Measurements from ENCODE around the gene MACROD2.

Gene MACROD2

DNA sequence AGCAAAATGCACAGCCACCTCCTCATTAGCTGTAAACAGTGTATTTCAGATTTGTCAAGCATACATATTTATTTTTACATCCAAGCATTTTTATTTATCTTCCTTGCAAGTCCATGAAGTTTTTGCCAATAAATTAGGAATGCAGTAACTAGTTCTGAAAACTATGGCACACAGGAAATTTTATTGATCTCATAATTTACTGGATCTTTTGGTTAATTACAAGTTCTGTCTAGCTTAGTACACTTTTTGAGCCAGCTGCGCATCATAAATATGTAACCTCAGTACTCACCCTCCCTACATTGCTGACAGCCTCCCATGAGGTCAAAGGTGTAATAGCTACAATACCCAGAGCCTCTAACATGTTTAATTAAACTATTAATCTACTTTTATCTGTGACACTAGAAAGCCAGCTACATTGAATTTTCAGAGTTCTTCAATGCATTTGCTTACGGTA is 1679.8 kb downstream of the MACROD2 start:
- DNase-seq = no peak

GRCh38 chr20:15675813-15676484 is 1680.6 kb downstream of the MACROD2 start:
- DNase-seq = no peak

GRCh38 chr20:15676815-15677214 is 1681.5 kb downstream of the MACROD2 start:
- DNase-seq = no peak

- no peak for DNase-seq
Measured at GRCh38 chr20:15682690-15683089, 1687.4 kb downstream of the MACROD2 start.

- no peak for DNase-seq
Measured at GRCh38 chr20:15692570-15692969, 1697.3 kb downstream of the MACROD2 start.

DNA sequence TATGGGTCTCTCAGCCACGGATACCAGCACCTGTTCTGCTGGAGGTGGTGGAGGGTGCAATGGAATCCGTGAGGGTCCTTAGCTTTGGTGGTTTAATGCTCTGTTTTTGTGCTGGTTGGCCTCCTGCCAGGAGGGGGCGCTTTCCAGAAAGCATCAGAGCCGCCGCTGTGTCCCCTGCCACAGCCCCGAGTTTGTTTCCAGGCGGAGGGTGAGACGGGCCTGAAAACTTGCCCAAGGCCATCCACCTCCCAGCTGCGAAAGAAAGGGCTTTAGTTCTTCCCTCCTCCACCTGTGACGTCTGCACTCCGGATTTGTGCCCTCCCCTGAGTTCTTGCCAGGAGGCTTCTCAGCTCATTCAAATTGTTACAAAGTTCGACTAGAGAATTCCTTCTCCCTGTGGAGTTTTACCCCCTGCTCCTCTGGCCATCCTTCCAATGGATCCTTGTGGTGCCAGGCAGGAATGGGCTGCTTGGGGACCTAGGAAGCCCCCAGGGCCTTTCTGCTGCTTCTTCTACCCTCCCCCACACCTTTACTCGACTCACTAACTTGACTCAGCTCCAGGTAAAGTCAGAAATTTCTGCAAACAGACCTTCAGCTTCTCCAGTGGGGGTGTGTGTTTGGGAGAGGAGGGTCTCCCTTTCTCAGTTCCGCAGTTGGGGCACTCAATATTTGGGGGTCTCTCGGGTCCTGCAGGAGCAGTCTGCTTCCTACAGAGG is 1704.3 kb downstream of the MACROD2 start:
- DNase-seq = no peak

DNA sequence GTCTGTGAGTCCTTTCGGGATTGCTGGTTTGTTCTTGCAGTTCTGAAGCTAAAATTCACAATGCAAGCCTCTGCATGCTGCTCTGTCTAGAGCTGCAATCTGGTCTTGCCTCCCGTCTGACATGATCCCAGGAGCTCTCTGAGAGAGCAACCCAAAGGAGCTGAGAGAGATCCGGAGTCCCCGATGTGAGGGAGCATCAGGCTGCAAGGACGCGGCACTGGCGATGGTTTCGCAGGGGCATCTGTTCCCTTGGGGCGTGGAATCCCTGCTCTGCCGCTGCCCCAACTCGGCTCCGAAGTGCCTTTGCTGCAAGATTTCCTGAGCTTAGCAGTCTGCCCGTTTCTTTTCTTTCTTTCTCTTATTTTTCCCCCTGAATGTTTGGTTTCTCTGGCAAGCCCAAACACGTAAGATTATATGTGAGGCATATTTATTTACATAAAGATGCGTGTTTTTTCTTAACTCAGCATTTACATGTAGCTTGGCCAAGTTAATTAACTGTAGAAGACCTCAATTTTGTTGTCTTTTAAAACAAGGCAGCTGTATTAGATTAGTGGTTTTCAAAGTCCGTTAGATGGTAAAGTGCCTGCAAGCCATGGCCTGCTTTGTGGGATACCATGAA is 1704.9 kb downstream of the MACROD2 start:
- DNase-seq = no peak

DNA sequence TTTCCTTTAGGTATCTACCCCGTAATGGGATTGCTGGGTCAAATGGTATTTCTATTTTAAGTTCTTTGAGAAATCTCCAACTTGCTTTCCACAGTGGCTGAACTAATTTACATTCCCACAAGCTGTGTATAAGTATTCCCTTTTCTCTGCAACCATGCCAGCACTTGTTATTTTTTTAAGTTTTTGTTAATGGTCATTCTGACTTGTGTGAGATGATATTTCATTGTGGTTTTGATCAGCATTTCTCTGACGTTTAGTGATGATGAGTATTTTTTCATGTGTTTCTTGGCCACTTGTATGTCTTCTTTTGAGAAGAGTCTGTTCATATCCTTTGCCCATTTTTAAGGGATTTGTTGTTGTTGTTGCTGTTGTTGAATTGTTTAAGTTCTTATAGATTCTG is 1706.8 kb downstream of the MACROD2 start:
- no peak for DNase-seq

DNA sequence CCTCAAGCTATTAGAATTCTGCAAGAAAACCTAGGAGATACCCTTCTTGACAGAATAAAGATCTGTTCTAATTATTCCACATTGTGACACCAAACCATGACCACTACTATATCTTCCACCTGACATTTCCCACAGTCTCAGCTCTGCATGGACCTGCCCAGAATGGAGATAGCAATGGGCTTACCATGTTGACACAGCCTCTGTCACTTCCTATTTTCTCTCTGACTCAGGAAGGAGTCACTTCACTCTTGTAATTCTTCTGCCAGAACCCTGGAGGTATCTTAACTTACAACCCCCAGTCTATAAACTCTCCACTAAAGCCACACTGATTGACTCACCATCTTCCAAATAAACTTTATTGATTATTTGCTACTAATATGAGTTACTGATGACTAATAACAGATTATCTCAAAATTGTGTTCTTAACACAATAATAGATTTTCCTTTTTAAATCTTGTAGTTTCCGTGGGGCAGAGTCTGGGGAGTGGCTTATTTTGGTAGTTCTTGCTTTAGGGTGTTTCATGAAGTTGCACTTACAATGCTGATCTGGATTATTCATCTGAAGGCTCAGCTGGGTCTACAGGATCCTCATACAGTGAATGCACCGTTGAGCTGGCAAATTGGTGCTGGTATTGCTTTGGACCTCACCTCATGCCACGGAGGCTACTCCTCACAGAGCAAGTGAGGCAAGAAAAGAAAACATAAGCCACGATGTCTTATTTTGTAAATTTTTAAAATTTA is 1708.0 kb downstream of the MACROD2 start:
- DNase-seq = no peak

DNA sequence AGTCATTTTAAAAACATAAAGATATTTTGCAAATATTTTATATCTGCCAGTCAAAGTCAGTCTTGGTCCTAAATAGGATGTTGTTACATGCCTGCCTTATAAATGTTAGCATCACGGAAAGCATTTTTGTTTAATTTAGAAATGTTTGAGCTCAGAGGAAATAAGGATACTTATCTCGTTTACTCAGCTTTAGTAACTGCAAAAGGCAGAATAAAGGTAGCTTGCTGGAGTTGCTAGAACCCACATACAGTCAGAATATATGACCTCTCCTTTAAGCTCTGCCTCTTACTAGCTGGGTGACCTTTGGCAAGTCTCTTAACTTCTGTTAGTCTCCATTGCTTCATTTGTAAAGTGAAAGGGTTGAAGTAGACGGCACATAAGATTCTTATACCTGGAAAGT is 1710.7 kb downstream of the MACROD2 start:
- no peak for DNase-seq

DNA sequence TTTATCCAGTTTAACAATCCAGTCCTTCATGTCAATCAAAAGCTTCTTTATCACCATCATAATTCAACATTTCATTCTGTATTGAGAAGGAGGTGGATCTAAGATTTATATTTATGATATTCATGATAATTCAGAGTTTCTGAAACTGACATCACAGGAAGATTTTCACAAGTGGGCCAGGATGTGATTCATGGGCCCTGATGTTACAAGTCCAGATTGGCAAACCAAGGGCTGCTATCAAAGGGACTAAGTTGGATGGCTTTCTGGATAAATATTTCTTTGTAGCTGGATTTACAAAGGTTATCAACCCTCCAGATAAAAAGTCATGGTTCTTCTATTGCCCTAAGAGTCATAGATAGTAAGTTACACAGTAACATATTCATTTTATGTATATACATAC is 1711.4 kb downstream of the MACROD2 start:
- DNase-seq = no peak

DNA sequence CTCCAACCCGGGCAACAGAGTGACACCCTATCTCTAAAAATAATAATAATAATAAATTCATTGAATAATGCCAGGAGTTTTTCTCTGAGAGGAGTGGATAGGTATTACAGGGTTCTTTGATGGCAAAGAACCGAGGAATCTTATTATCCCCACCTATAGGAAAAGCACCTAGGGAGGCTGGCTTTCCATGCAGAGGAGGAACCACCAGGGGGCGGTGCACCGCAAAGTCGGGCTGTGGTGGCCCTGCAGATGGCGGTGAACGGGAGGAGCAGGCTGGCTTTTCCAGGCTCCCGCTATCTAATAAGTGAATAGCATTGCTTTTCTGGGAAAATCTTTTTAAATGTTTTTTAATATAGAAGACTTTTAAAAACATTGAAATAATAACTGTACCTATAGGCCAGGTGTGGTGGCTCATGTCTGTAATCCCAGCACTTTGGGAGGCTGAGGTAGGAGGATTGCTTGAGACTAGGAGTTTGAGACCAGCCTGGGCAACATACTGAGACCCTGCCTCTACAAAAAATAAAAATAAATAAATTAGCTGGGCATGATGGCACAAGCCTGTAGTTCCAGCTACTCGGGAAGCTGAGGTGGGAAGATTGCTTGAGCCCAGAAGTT is 1713.8 kb downstream of the MACROD2 start:
- DNase-seq = peak; percentile 30

DNA sequence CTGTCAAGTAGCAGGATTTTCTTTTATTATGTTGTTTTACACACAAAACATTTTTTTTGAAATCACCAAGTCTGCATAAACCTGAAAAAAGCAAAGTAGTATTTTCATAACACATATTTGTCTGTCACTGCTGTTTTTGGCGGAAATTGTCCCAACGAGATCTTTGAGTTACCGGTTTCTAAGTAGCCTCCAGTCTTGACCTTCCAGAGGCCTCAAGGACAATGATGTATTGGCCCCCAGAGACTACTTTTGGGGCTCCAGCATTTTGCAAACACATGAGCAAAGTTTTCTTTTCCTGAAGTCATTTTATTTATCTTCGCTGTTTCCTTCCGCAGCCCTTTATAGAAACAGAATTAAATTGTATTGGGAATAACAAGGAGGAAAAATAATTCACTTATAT is 1715.3 kb downstream of the MACROD2 start:
- DNase-seq = no peak

DNA sequence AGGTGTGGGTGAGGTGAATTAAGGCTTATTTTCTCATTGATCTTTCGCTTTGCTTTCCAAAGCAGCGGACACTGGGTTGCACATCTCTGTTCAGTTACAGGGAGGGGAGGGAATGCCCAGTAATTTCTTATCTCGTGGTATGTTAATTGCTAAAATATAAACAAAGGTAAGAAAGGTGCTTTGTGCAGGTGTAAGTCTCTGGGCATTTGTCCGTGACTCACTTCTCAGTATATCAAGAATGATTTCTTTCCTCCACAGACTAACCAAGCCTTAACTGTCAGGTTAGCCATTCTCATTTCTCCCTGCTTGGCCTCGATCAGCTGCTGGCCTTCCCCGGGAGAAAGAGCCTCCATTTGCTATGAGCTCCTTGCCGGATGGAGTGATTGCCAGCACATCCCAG is 1715.9 kb downstream of the MACROD2 start:
- no peak for DNase-seq

DNA sequence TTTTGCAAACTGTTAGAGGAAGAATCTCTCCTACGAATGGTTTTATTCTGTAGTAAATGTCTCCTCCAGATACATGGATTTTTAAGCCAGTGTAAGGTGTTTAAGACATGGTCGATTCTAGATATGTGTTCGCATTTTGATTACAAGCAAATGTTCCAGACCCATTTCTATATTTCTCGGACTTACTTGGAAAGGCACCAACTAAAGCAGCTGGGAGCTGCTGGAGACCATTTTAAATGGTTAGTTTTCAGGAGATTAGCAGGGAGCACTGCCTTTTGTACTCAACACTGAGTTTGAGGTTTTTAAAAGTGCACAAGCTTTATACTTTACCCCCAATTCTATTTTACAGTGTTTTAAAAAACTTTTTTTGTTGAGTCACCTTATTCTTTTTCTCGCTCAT is 1720.9 kb downstream of the MACROD2 start:
- no peak for DNase-seq

DNA sequence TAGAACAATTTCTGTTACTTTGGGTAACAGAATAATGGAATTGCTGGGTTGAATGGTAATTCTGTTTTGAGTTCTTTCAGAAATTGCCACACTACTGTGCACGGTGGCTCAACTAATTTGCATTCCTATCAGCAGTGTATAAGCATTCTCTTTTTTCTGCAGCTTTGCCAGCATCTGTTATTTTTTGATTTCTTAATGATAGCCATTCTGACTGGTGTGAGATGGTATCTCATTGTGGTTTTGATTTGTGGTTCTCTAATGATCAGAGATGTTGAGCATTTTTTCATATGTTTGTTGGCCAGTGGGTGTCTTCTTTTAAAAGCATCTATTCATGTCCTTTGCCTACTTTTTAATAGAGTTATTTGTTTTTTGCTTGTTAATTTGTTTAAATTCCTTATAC is 1731.1 kb downstream of the MACROD2 start:
- DNase-seq = no peak

DNA sequence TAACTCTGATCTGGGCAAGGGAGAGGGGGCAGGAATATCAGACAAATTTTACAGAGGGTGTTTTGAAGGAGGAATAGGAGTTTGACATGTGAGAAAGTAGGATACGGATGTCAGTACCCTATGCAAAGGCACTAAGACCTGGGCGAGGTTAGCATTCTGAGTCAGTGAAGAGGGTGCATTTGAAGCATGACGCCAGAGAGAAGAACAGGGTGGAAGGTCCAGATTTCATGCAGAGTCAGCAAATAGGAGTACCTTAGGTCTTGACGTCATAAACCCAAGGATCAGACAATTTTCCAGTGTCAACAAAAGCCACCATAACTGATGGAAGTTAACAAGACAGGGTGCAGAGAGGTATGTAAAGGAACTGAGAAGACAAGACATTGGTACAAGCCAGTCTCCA is 1738.7 kb downstream of the MACROD2 start:
- DNase-seq = no peak

DNA sequence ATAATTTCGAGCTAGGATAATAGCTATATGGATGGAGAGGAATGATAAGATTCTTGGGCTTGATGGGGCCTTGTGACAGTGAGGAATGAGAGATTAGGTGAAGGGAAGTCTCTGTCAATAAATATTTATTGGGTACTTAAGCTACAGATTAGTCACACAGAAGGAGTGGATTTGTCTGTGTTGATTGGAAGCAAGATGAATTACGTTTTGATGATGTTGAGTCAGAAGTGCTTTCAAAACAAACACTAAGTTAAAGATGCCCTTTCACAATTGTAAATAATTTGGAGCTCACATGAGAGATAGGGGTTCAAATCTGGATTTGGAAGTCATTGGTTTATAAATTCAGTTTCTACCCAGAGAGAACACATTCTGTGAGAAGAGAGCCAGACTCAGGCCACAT is 1743.7 kb downstream of the MACROD2 start:
- DNase-seq = peak; percentile 29

- DNase-seq = no peak
Measured at GRCh38 chr20:15740046-15740775, 1744.9 kb downstream of the MACROD2 start.

DNA sequence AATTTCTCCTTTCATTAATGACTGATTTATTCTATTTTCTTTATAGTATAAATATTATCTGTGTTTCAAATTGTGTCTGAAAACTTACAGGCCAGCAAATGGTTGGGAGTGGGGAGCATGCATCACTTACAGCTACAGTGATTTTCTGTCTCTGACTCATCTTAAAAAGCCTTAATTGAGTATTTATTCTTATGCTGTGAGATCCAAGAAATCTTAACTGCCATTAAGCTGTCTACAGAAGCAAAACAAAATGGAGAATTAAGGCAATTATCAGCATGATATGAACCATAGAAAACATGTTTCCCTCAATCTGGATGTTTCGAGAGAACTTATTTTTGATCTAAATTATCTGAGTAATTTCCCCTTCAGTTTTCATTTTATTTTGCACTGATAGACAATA is 1746.8 kb downstream of the MACROD2 start:
- DNase-seq = no peak

DNA sequence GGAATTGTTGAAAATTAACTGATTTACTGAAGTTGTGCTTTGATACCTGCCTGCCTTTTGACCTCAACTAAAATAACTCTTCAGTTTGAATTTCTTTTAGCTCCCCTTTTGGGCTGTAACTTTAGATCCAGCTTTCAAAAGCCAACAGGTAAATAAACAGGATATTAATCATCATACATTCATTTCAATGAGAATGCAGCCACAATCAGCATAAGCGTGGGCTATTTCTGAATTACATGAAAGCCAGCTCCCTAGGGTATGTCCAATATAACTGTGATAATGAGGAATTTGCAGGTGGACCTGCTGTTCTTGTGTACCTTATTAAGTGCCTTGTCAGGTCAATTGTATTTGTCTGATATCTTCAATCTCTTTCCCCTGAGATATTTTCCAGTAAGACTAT is 1747.3 kb downstream of the MACROD2 start:
- DNase-seq = no peak

DNA sequence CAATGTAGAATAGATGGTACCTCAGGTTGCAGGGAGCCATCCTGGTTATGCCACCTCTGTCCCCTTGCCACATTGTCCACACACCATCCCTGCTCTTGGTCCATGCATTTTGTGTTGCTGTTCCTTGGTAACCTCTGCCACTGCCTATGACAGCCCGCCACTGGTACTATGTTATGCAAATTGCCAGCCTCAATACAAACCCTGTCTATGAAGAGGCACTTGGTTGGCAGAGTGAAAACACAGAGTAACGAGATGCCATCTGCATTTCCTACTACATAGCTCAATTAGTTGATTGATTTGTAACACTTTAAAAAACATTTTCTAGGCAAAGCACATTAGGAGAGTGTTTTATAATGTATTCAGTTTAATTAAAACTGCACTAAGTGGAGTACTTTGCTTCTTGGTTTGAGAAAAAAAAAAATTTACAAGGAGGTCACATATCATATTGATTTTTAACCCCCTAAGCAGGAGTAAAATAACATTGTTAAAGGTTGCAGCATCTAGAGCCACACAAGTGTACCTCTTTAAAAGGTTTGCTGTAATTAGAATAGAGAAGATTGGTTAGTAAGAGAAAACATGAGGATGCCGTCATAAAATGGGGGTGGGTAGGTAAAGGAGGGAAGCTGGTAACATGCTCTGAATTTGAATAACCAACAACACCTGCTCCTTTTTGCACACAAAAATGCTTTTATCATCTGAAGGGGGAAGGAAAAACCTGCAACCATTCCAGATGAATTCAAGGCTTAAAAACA is 1760.9 kb downstream of the MACROD2 start:
- peak; percentile 91 for DNase-seq

Data from NCI-H526 treated with DMSO at 0.1 percent for 48 hours (cell line).